Lower lobe of right lung (tissue), 2 donors: ENCODE measurements around the gene ARHGAP25. TPM values are rescaled to one million over a fixed set of nuclear protein-coding genes. Genes with fewer than 3 reads are reported as not detected.

ENCODE experiments used
- ATAC-seq, 2 donors: fragments of 200-7000 bp; cut with Tn5 transposase; one replicate each; pipeline ENCODE4 v1.9.1; 2020 to 2022; ENCODE audit warnings: mild to moderate bottlenecking in 2 of 2, moderate library complexity in 2 of 2
- DNase-seq: peaks from one replicate; pipeline ENCODE4 v3.0.0-alpha.2; 2020
- H3K27ac ChIP-seq: fragments of 200-600 bp; one replicate; pipeline ENCODE4 v1.8.0; 2022
- H3K27me3 ChIP-seq: fragments of 200-600 bp; one replicate; pipeline ENCODE4 v1.8.0; 2022; ENCODE audit warnings: low read depth
- H3K36me3 ChIP-seq: fragments of 200-600 bp; one replicate; pipeline ENCODE4 v1.8.0; 2022; ENCODE audit warnings: mild to moderate bottlenecking
- H3K4me1 ChIP-seq: fragments of 200-600 bp; one replicate; pipeline ENCODE4 v1.8.0; 2022
- H3K4me3 ChIP-seq: fragments of 200-600 bp; one replicate; pipeline ENCODE4 v1.8.0; 2022; ENCODE audit warnings: mild to moderate bottlenecking
- H3K9me3 ChIP-seq: fragments of 200-600 bp; one replicate; pipeline ENCODE4 v1.8.0; 2022
- CTCF ChIP-seq: fragments of 200-600 bp; IDR thresholded peaks from one replicate; pipeline ENCODE4 v1.8.0; 2022; ENCODE audit warnings: antibody characterized with exemption, mild to moderate bottlenecking
- intact Hi-C: fragments of 100-400 bp; cut with DNase I; formaldehyde crosslinking; loops from one replicate; pipeline ENCODE4 v1.11.0; 2022
- total RNA-seq: library from RNA; stranded (reverse); fragmentation: NEBNext Ultra II Directional; extraction: Animal tissue kit (Norgen Biotek cat#: 25700); gene quantifications from one replicate; pipeline ENCODE4 v1.2.1, GENCODE V29; 2021
- donor health status: DM: no; HTN: yes; CAD: no; lungs with severe emphysema.

The ARHGAP25 gene
- total RNA-seq, 1 donor from 2014 or later, result 48.5 TPM

GRCh38 chr2:68698567-68699377 is 35.8 kb upstream of the ARHGAP25 start:
- TF ChIP-seq CTCF, result no peak
- Histone ChIP-seq H3K27me3 (no peaks in the 10 kb centered on the region), H3K36me3 (no peaks in the 10 kb centered on the region), H3K27ac (no peak overlapping the region), H3K4me1 (no peaks in the 10 kb centered on the region), H3K9me3 (no peaks in the 10 kb centered on the region), H3K4me3 (no peak overlapping the region)
- no peak for ATAC-seq
- intact Hi-C loops, result no loop called here
- no peak for DNase-seq

- no peak for TF ChIP-seq CTCF
- no peak for DNase-seq
- no peaks in the 10 kb centered on the region for H3K4me1 ChIP-seq
- ATAC-seq, result no peak
- H3K36me3 ChIP-seq, result no peaks in the 10 kb centered on the region
- intact Hi-C loops, result no loop called here
- H3K4me3 ChIP-seq, result no peak overlapping the region
- no peaks in the 10 kb centered on the region for H3K9me3 ChIP-seq
- H3K27ac ChIP-seq, result no peak overlapping the region
- H3K27me3 ChIP-seq, result no peaks in the 10 kb centered on the region
Observed at GRCh38 chr2:68700560-68700959, 34.1 kb upstream of the ARHGAP25 start.

GRCh38 chr2:68706637-68707036 is 28.0 kb upstream of the ARHGAP25 start:
- Histone ChIP-seq H3K4me3 (no peak overlapping the region), H3K4me1 (no peaks in the 10 kb centered on the region), H3K9me3 (no peaks in the 10 kb centered on the region), H3K27me3 (no peaks in the 10 kb centered on the region), H3K27ac (no peak overlapping the region), H3K36me3 (no peaks in the 10 kb centered on the region)
- intact Hi-C loops, result no loop called here
- TF ChIP-seq CTCF, result no peak
- DNase-seq (no peak), ATAC-seq (no peak)

GRCh38 chr2:68708629-68709028 is 26.0 kb upstream of the ARHGAP25 start:
- no peak for ATAC-seq
- no peak overlapping the region for H3K4me3 ChIP-seq
- no peak for DNase-seq
- intact Hi-C loops, result no loop called here
- H3K36me3 ChIP-seq, result no peaks in the 10 kb centered on the region
- H3K9me3 ChIP-seq, result no peaks in the 10 kb centered on the region
- no peaks in the 10 kb centered on the region for H3K27me3 ChIP-seq
- no peak for TF ChIP-seq CTCF
- no peak overlapping the region for H3K27ac ChIP-seq
- no peaks in the 10 kb centered on the region for H3K4me1 ChIP-seq

GRCh38 chr2:68709421-68709911 is 25.1 kb upstream of the ARHGAP25 start:
- ATAC-seq, result peak; percentile 62 to 70
- no peaks in the 10 kb centered on the region for H3K36me3 ChIP-seq
- no peak for DNase-seq
- no peaks in the 10 kb centered on the region for H3K9me3 ChIP-seq
- H3K27me3 ChIP-seq, result no peaks in the 10 kb centered on the region
- peak; percentile 73 for TF ChIP-seq CTCF
- no peak overlapping the region for H3K4me3 ChIP-seq
- no peaks in the 10 kb centered on the region for H3K4me1 ChIP-seq
- no peak overlapping the region for H3K27ac ChIP-seq
- intact Hi-C loops, result no loop called here
